HG02571 (cell line): ENCODE data around the gene PRDX3.

Experiments
- ATAC-seq: cut with Tn5 transposase; IDR thresholded peaks from one replicate; pipeline ENCODE4 v1.9.1; 2021; ENCODE audit warnings: mild to moderate bottlenecking, moderate library complexity; ENCODE audit not compliant: unreplicated experiment

The PRDX3 gene

GRCh38 chr10:119178372-119179119 is at the start of gene PRDX3:
Gene PRDX3 (minus strand): TSS chr10:119178812. CDS start chr10:119178790, 22 bp downstream.
- peak; percentile 89 for ATAC-seq

GRCh38 chr10:119227825-119228224 is 49.2 kb upstream of the PRDX3 start:
- no peak for ATAC-seq

- ATAC-seq = no peak
Observed at GRCh38 chr10:119225083-119225658, 46.6 kb upstream of the PRDX3 start.

GRCh38 chr10:119222966-119223386 is 44.4 kb upstream of the PRDX3 start:
- ATAC-seq = no peak

- ATAC-seq = no peak
Observed at GRCh38 chr10:119222537-119222936, 43.9 kb upstream of the PRDX3 start.

- no peak for ATAC-seq
Observed at GRCh38 chr10:119221666-119222065, 43.1 kb upstream of the PRDX3 start.

- ATAC-seq = no peak
Observed at GRCh38 chr10:119221201-119221600, 42.6 kb upstream of the PRDX3 start.

- ATAC-seq = no peak
Observed at GRCh38 chr10:119219871-119220270, 41.3 kb upstream of the PRDX3 start.

GRCh38 chr10:119217991-119218490 is 39.4 kb upstream of the PRDX3 start:
- ATAC-seq = no peak

GRCh38 chr10:119217401-119217800 is 38.8 kb upstream of the PRDX3 start:
- ATAC-seq = no peak

GRCh38 chr10:119216127-119216526 is 37.5 kb upstream of the PRDX3 start:
- ATAC-seq = no peak

GRCh38 chr10:119215371-119215770 is 36.8 kb upstream of the PRDX3 start:
- ATAC-seq = no peak

GRCh38 chr10:119211625-119212441 is 33.2 kb upstream of the PRDX3 start:
- ATAC-seq = no peak

- no peak for ATAC-seq
Observed at GRCh38 chr10:119211176-119211575, 32.6 kb upstream of the PRDX3 start.

GRCh38 chr10:119210633-119211032 is 32.0 kb upstream of the PRDX3 start:
- ATAC-seq = no peak

GRCh38 chr10:119209736-119210355 is 31.2 kb upstream of the PRDX3 start:
- no peak for ATAC-seq

- no peak for ATAC-seq
Observed at GRCh38 chr10:119209035-119209735, 30.6 kb upstream of the PRDX3 start.

GRCh38 chr10:119208553-119208940 is 29.9 kb upstream of the PRDX3 start:
- ATAC-seq = no peak

GRCh38 chr10:119207713-119208552 is 29.3 kb upstream of the PRDX3 start:
- peak; percentile 5 for ATAC-seq

- ATAC-seq = peak; percentile 72
Observed at GRCh38 chr10:119207366-119207666, 28.7 kb upstream of the PRDX3 start, which contains the start of gene GRK5. Gene GRK5 (plus strand): TSS chr10:119207571. CDS start chr10:119207918, 347 bp downstream.
